ENCODE results near the gene MRPL41. TPM values are rescaled to one million over a fixed set of nuclear protein-coding genes. Genes with fewer than 3 reads are reported as not detected.
"Not testable (repeated sequence)": the region's sequence is repeated elsewhere in the genome, so short reads cannot be mapped to it uniquely, and the experiment has no call there.

MRPL41 gene
- total RNA-seq, 1 experiment from 2014 or later, result 66.6 TPM

DNA sequence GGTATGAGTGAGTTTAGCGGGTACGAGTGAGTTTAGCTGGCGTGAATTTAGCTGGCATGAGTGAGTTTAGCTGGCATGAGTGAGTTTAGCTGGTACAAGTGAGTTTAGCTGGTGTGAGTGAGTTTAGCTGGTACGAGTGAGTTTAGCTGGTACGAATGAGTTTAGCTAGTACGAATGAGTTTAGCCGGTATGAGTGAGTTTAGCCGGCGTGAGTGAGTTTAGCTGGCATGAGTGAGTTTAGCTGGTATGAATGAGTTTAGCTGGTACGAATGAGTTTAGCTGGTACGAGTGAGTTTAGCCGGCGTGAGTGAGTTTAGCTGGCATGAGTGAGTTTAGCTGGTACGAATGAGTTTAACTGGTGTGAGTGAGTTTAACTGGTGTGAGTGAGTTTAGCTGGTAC, 42.5 kb upstream of the MRPL41 start:
- no peak for DNase-seq (ENCODE audit: low spot score)
- intact Hi-C loops (cut with micrococcal nuclease; ENCODE audit: unreplicated experiment), result no loop called here
- no TSS peak for BruUV-seq (replicated peaks)
- no peak for TF ChIP-seq EZH2 (IDR thresholded peaks at IDR 0.05; ENCODE audit: borderline replicate concordance, low read depth, low read length, poor library complexity, severe bottlenecking)
- TF ChIP-seq, protein P1, sequence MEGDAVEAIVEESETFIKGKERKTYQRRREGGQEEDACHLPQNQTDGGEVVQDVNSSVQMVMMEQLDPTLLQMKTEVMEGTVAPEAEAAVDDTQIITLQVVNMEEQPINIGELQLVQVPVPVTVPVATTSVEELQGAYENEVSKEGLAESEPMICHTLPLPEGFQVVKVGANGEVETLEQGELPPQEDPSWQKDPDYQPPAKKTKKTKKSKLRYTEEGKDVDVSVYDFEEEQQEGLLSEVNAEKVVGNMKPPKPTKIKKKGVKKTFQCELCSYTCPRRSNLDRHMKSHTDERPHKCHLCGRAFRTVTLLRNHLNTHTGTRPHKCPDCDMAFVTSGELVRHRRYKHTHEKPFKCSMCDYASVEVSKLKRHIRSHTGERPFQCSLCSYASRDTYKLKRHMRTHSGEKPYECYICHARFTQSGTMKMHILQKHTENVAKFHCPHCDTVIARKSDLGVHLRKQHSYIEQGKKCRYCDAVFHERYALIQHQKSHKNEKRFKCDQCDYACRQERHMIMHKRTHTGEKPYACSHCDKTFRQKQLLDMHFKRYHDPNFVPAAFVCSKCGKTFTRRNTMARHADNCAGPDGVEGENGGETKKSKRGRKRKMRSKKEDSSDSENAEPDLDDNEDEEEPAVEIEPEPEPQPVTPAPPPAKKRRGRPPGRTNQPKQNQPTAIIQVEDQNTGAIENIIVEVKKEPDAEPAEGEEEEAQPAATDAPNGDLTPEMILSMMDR (conservative IDR thresholded peaks at IDR 0.05; ENCODE audit: low read depth, low read length), result no peak
- no peaks in the 10 kb centered on the region for H3K27me3 ChIP-seq (replicated peaks; ENCODE audit: insufficient read depth, low read depth, low read length, poor library complexity)
- no peak overlapping the region for H3K4me3 ChIP-seq (ENCODE audit: low read depth, low read length, poor library complexity, severe bottlenecking)
- ChIA-PET POLR2A (ENCODE audit: low non-redundant PET) (no interaction called here), CTCF (interaction anchor here (0.6 kb wide), 1 partner anchor 64 kb away, joined by 3 read pairs; no protein-coding TSS in a partner anchor)
- H3K4me1 ChIP-seq (ENCODE audit: insufficient read depth, low read length, poor library complexity, severe bottlenecking), result no peaks in the 10 kb centered on the region
- no peaks in the 10 kb centered on the region for H3K9me3 ChIP-seq (ENCODE audit: low read depth, low read length, poor library complexity, severe bottlenecking)
- no peak overlapping the region for H3K27ac ChIP-seq (ENCODE audit: low read depth, low read length, poor library complexity, severe bottlenecking)
- H3K36me3 ChIP-seq (ENCODE audit: insufficient read depth, low read length, poor library complexity, severe bottlenecking), result no peaks in the 10 kb centered on the region

DNA sequence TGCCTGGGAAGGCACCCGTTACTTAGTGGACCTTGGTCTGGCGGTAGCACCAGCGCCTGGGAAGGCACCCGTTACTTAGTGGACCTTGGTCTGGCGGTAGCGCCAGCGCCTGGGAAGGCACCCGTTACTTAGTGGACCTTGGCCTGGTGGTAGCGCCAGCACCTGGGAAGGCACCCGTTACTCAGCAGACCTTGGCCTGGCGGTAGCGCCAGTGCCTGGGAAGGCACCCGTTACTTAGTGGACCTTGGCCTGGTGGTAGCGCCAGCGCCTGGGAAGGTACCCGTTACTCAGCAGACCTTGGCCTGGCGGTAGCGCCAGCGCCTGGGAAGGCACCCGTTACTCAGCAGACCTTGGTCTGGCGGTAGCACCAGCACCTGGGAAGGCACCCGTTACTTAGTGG, 40.6 kb upstream of the MRPL41 start:
- H3K4me3 ChIP-seq (ENCODE audit: low read depth, low read length, poor library complexity, severe bottlenecking); DNase-seq (ENCODE audit: low spot score); H3K27me3 ChIP-seq (replicated peaks; ENCODE audit: insufficient read depth, low read depth, low read length, poor library complexity); H3K27ac ChIP-seq (ENCODE audit: low read depth, low read length, poor library complexity, severe bottlenecking); H3K36me3 ChIP-seq (ENCODE audit: insufficient read depth, low read length, poor library complexity, severe bottlenecking); POLR2A ChIA-PET (ENCODE audit: low non-redundant PET); H3K9me3 ChIP-seq (ENCODE audit: low read depth, low read length, poor library complexity, severe bottlenecking); BruUV-seq (replicated peaks); intact Hi-C loops (cut with micrococcal nuclease; ENCODE audit: unreplicated experiment); H3K4me1 ChIP-seq (ENCODE audit: insufficient read depth, low read length, poor library complexity, severe bottlenecking): not testable (repeated sequence)
- CTCF ChIA-PET, result interaction anchor here (0.8 kb wide), 1 partner anchor 726 kb away, joined by 3 read pairs; no protein-coding TSS in a partner anchor

DNA sequence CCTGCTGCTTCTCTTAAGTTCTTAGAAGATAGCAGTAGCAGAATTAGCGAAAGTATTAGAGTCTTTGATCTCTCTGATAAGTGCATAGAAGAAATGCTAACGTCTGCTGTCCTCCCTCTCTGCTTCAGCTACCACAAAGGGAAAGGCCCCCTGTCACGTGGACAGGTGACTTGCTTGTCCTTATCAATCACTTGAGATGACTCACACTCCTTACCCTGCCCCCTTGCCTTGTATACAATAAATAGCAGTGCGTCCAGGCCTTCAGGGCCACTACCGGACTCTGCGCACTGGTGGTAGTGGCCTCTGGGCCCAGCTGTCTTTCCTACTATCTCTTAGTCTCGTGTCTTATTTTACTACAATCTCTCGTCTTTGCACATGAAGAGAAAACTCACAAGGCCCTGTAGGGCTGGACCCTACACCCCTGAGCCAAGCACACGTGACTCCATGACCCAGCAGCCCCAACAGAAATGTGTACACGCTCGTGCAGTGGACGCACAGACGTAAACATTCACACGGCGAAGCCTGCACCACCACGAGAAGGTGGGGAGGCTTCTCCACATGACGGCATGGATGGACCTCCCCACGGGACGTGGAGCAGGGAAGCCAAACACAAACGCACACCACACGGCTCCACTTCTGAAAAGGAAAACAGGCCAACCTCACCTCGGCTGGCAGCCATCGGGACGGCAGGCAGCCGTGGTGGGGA, 39.8 kb upstream of the MRPL41 start:
- DNase-seq (ENCODE audit: low spot score), result no peak
- Histone ChIP-seq H3K27me3 (replicated peaks; ENCODE audit: insufficient read depth, low read depth, low read length, poor library complexity) (no peaks in the 10 kb centered on the region), H3K36me3 (ENCODE audit: insufficient read depth, low read length, poor library complexity, severe bottlenecking) (no peaks in the 10 kb centered on the region), H3K9me3 (ENCODE audit: low read depth, low read length, poor library complexity, severe bottlenecking) (no peaks in the 10 kb centered on the region), H3K27ac (ENCODE audit: low read depth, low read length, poor library complexity, severe bottlenecking) (no peak overlapping the region), H3K4me3 (ENCODE audit: low read depth, low read length, poor library complexity, severe bottlenecking) (no peak overlapping the region), H3K4me1 (ENCODE audit: insufficient read depth, low read length, poor library complexity, severe bottlenecking) (no peaks in the 10 kb centered on the region)
- BruUV-seq (replicated peaks), result no TSS peak
- TF ChIP-seq, protein P1 (conservative IDR thresholded peaks at IDR 0.05; ENCODE audit: low read depth, low read length), result no peak
- no peak for TF ChIP-seq EZH2 (IDR thresholded peaks at IDR 0.05; ENCODE audit: borderline replicate concordance, low read depth, low read length, poor library complexity, severe bottlenecking)
- ChIA-PET POLR2A (ENCODE audit: low non-redundant PET) (no interaction called here), CTCF (no interaction called here)
- intact Hi-C loops (cut with micrococcal nuclease; ENCODE audit: unreplicated experiment), result no loop called here

DNA sequence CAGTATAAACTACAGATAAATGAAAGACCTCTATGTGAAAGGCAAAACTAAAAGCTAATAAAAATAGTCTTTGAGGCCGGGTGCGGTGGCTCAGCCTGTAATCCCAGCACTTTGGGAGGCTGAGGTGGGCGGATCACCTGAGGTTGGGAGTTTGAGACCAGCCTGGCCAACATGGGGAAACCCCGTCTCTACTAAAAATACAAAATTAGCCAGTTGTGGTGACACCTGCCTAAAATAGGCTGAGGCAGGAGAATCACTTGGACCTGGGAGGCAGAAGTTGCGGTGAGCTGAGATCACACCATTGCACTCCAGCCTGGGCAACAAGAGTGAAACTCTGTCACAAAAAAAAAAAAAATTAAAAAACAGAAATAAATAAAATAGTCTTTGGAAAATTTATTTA, 38.5 kb upstream of the MRPL41 start:
- intact Hi-C loops (cut with micrococcal nuclease; ENCODE audit: unreplicated experiment); H3K9me3 ChIP-seq (ENCODE audit: low read depth, low read length, poor library complexity, severe bottlenecking); DNase-seq (ENCODE audit: low spot score); H3K4me1 ChIP-seq (ENCODE audit: insufficient read depth, low read length, poor library complexity, severe bottlenecking); BruUV-seq (replicated peaks); H3K36me3 ChIP-seq (ENCODE audit: insufficient read depth, low read length, poor library complexity, severe bottlenecking); POLR2A ChIA-PET (ENCODE audit: low non-redundant PET); H3K27me3 ChIP-seq (replicated peaks; ENCODE audit: insufficient read depth, low read depth, low read length, poor library complexity); H3K27ac ChIP-seq (ENCODE audit: low read depth, low read length, poor library complexity, severe bottlenecking); H3K4me3 ChIP-seq (ENCODE audit: low read depth, low read length, poor library complexity, severe bottlenecking): not testable (repeated sequence)
- CTCF ChIA-PET, result interaction anchor here (0.6 kb wide), 1 partner anchor 211 kb away, joined by 4 read pairs; the partner anchor contains the start of gene NRARP

DNA sequence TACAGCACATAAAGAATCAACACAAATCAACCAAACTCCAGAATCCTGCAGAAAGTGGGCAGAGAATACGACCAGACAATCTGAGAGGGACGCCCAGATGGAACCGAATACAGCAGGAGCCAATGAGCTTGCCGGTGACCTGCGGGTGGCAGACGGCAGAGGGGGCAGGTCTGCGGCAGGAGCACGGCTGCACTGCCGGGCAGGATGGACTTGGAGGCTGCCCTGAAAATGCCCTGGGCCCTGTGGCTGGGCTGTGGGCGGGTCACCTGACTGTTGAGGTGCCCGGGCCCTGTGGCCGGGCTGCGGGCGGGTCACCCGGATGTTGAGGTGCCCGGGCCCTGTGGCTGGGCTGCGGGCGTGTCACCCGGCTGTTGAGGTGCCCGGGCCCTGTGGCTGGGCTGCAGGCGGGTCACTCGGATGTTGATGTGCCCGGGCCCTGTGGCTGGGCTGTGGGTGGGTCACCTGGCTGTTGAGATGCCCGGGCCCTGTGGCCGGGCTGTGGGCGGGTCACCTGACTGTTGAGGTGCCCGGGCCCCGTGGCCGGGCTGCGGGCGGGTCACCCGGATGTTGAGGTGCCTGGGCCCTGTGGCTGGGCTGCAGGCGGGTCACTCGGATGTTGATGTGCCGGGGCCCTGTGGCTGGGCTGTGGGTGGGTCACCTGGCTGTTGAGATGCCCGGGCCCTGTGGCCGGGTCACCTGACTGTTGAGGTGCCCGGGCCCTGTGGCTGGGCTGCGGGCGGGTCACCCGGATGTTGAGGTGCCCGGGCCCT, 37.7 kb upstream of the MRPL41 start:
- POLR2A ChIA-PET (ENCODE audit: low non-redundant PET); H3K4me3 ChIP-seq (ENCODE audit: low read depth, low read length, poor library complexity, severe bottlenecking); CTCF ChIA-PET; H3K27me3 ChIP-seq (replicated peaks; ENCODE audit: insufficient read depth, low read depth, low read length, poor library complexity); DNase-seq (ENCODE audit: low spot score); H3K36me3 ChIP-seq (ENCODE audit: insufficient read depth, low read length, poor library complexity, severe bottlenecking); intact Hi-C loops (cut with micrococcal nuclease; ENCODE audit: unreplicated experiment); BruUV-seq (replicated peaks); H3K9me3 ChIP-seq (ENCODE audit: low read depth, low read length, poor library complexity, severe bottlenecking); H3K4me1 ChIP-seq (ENCODE audit: insufficient read depth, low read length, poor library complexity, severe bottlenecking); H3K27ac ChIP-seq (ENCODE audit: low read depth, low read length, poor library complexity, severe bottlenecking): not testable (repeated sequence)

Data from A673 (cell line).